AG08396 (cell line): Measurements from ENCODE around the gene FCRL6.

Source experiments
- DNase-seq: peaks from one replicate; pipeline ENCODE4 v3.0.0; 2012; ENCODE audit warnings: low spot score, mixed read lengths

FCRL6 gene, protein sequence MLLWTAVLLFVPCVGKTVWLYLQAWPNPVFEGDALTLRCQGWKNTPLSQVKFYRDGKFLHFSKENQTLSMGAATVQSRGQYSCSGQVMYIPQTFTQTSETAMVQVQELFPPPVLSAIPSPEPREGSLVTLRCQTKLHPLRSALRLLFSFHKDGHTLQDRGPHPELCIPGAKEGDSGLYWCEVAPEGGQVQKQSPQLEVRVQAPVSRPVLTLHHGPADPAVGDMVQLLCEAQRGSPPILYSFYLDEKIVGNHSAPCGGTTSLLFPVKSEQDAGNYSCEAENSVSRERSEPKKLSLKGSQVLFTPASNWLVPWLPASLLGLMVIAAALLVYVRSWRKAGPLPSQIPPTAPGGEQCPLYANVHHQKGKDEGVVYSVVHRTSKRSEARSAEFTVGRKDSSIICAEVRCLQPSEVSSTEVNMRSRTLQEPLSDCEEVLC

DNA sequence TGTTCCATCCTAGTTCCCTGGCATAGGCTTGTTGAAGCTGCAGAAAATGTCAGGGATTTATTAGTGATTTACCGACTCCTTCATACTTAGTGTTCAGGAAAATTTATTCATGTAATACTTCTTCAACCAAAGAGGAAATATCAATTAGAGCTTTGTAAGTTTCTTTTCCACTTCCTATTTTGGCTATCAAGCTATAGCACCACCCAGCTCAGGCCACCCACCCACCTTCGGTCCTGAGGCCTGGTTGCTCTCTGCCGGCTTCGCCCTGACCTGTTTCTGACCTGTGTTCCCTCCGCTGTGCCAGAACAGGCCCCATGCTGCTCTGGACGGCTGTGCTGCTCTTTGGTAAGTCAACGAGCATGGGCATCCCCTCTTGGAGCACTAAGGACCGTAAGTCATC, at the start of gene FCRL6:
TSS of gene FCRL6 (plus strand) at position 250 of the 400 bp plus-strand sequence. CDS start at position 315, 65 bp downstream.
- no peak for DNase-seq

DNA sequence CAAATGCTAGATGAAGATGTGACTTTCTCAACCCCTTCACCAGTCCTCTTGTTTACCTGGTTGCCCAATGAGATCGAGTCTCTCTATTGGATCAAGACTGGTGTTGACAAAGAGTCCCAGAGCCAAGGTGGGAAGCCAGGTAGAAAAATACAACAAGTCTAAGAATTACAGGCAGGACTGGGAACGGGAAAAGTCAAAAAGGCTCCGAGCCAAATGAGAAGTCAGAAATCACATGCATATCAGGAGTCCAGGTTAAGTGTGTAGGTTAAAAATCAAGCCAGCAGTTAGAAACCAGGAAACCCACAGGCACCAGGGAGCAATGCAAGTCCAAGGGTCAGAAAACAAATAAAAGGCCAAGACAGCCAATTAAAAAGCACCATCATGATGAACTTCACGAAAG, 48.8 kb upstream of the FCRL6 start:
- DNase-seq: no peak

DNA sequence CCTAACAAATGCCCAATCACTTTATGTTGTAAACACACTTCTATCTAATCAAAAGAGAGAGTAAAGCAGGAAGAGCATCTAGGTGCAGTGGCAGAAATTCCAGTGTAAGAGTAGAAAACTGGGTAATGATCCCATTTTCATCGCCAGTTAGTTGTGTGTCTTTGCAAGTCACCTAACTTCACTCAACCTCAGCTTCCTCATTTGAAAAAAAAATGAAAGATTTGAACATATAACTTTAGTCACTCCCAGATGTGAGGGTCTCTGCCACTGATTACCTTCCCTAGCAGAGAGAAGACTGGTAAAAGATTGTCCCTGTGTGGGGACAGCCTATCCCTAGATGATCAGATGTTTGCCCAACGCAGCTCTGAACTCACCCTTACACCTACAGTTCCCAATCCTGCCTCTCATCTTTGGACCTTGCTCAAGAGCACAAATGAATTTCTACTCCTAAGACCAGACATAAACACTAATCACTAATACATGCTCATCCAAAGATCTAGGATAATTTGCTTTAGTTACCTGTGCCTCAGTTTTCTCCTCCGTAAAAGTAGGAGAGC, 46.6 kb upstream of the FCRL6 start:
- no peak for DNase-seq

DNA sequence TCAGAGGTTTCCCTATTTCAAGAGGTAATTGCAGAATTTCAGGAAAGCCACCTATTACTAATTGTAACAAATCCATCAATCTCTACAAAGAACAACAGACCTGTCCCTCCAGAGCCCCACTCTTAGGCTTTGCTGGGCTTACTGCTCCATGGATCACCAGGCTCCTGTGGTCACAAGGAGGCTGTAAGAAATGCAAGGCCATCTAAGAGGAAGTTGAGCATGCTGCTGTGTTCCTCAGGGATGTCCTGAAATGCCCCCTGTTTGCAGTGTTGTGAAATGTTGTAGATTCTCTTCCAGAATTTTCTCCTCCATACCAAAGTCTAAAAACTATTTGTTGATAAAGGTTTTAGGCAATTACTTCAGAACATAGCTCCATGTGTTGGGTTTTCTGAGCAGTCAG, 45.8 kb upstream of the FCRL6 start:
- no peak for DNase-seq

DNA sequence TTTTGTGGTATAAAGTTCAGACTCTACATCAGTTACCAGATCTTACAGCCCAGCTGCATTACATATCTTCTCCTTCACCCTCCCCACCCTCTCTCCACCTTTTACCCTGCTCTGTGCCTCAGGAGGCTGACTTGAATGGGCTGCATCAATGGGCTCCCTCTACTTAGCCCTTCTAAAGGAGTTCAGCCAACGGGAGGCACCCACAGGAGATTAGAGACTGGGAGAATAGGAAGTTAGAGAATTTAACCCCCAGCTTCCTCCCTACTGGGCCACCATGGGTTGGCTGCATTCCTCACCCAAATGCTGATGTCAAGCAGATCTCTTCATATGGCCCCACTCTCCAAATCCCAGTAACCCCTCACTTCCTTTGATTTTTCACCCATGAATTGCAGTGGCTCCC, 38.5 kb upstream of the FCRL6 start:
- no peak for DNase-seq

DNA sequence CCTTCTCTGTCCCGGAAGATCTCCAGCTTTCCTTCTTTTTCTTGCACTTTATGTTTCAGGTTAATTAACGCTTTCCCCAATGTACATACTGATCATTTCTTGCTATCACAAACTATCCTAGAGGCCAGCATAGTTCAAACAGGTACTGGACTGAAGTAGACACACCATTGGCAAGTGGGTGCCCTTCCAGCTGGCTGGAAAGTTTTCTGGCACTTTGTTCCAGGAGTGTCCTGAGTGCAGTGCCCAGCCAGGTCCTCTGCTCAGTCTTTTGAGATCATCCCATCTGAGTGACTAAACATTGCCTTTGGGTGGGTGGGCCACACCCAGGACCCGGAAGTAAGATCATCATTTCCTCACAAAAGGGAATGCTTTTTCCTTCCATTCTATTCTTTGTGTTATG, 36.4 kb upstream of the FCRL6 start:
- no peak for DNase-seq

DNA sequence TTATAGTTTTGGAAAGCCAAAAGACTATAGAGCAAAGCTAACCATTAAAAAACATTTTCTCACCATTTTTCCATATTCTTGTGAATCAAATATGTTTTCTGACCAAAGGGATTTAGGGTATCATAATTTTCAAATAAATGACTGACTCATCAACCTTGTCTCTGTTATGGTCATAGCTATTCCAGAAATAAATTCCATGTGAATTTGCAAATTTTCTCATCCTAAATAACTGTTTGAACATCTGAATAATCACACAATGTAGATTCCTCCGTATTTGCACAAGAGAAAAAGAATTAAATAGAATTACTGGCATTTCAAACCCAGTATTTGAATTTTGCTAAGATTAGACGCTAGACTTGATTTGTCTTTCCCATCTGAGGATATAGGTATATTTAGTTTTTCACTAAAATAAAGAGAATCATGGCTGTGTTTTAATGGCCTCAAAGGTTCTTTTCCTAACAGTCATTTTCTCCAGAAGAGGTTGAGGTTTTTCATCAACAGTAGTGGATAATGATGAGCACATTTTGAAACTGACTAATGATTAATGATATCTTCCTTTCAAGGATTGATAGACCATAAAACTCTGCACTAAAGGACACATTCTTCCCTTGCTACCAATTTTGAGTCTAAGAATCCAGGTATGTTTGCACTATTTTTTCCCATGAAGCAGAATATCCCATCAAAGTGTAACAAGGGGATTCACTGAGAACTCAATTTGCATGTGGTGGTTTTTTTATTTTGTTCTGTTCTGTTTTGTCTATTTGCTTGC, 30.8 kb upstream of the FCRL6 start:
- DNase-seq: no peak

DNA sequence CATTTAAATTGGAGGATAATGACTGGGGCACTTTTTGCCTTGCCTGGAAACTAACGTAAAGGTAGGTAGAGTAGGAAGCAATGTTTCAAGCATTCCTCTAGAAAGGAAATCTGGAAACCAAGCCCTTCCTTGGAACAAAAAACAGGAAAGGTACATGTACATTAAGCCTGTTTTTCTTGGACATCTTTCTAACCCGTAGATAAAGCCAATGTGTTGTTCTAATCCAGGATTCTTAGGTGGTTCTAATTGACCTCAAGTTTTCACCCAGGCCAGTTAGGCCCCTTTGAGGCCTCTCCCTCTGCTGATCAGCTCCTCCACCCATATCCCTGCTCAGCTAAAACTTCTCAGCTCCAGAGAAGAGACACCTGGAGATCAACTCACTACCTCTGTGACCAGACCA, 27.7 kb upstream of the FCRL6 start:
- DNase-seq: no peak

DNA sequence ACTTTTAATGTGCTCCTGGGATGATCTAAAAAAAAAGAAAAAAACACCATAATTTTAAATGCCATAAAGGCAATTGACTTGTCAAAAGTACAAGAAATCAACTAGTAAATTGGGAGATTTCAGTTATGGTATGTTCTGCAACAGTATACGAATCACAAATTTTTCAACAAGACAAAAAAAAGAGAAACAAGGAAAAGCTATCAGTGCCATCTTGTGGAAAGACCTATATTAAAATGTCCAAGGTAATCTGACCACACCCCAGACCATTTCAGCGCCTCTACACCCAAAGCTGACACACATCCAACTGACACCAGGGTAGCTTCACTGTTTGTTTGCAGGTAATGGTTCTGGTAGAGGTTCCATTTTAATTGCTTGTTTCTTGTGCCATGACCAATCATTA, 26.4 kb upstream of the FCRL6 start:
- DNase-seq: no peak

DNA sequence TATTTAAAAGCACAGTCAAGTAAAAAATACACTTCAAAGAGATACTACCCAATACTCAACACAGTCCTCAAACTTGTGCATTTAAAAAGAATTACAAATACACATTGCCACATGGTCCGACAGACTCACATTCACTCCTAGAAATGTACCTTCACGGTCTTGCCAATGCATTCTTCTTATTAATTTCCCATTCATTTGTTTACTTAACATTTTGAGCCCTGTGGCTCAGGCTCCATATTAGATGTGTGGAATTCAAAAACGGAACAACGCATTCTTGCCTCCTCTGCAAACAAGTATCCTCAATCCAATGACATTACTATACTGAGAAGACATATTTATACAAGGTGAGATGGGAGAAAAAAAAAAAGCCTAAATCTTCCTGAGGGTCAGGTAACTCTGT, 23.9 kb upstream of the FCRL6 start:
- DNase-seq: no peak

DNA sequence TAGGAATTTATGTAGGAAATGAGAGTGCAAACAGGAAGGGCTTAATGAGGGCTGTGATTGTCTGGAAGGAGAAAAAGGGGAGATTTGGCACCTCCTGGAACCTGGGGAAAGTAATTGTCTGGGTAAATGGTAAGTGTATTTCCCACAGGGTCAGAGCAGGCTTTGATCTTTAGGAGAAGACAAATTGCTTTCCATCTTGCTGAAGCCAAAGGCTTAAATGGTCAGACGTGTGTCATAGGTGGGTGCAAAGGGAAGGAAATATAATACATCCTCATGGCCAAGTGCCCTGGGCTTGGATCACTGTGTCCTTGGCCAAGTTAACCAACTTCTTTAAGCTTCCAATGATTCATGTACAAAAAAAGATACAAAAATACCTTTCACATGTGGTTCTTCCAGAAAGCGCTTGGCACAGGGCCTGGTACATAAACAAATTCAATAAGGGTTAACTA, 22.7 kb upstream of the FCRL6 start:
- DNase-seq: no peak

DNA sequence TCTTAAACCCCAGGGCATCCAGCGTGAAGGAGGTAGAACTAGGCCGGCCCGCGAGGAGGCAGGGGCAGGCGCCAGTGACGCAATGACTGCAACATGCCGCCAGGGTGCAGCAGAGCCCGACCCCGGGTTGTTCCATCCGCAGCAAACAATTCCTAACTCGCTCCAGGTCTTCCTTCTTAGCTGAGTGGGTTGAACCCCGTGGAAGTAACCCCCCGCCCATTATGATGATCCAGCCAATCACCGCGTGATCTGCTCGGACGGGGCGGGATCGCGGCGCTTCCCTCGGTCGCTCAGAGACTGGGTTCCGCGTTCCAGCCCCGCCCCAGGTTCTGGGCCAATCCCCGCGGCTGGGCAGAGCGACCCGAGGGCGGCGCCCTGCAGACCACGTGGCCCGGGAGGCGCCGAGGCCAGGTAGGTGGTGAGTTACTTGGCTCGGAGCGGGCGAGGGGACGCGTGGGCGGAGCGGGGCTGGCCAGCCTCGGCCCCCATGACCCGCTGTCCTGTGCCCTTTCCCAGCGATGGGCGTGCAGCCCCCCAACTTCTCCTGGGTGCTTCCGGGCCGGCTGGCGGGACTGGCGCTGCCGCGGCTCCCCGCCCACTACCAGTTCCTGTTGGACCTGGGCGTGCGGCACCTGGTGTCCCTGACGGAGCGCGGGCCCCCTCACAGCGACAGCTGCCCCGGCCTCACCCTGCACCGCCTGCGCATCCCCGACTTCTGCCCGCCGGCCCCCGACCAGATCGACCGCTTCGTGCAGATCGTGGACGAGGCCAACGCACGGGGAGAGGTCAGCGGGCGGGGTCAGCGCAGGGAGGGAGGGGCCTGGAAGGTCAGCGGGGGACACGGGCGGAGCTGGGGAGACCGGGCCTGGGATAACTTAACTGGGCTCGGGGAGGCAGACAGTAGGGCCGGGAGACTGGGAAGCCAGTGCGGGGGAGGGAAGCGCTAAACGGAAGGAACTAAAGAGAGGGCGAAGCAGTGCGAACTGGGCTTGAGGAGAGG, 21.3 kb upstream of the FCRL6 start, which contains the start of gene DUSP23:
TSS of gene DUSP23 (plus strand) at position 380 of the 1,000 bp plus-strand sequence. CDS start at position 519, 139 bp downstream.
- peak; percentile 99 for DNase-seq

DNA sequence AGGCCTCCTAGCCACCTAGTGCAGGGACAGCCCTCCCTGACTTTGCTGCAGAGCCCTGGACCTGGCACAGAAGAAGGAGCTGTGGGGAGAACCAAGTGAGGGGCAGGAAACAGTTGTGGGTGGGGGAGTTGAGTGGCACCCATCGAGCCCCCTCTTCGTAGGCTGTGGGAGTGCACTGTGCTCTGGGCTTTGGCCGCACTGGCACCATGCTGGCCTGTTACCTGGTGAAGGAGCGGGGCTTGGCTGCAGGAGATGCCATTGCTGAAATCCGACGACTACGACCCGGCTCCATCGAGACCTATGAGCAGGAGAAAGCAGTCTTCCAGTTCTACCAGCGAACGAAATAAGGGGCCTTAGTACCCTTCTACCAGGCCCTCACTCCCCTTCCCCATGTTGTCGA, 20.2 kb upstream of the FCRL6 start:
- no peak for DNase-seq

DNA sequence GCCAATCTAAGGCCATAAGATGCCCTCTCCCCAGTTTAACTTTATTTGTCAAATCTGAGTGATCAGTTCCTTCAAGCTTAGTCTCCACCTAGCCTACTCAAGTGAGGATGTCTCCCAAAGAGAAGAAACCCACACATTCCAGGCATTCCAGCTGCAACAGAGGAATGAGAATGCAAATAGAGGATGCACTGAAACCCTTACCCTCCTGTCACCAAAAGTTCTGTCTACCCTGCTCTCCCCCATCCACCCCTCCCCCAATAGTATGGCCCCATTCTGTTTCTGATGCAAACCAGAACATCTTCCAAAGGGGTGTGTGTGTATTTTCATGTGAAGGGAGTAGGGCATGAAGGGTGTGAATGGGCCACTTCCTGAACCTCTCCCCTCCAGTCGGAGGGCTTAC, 18.4 kb upstream of the FCRL6 start:
- no peak for DNase-seq

DNA sequence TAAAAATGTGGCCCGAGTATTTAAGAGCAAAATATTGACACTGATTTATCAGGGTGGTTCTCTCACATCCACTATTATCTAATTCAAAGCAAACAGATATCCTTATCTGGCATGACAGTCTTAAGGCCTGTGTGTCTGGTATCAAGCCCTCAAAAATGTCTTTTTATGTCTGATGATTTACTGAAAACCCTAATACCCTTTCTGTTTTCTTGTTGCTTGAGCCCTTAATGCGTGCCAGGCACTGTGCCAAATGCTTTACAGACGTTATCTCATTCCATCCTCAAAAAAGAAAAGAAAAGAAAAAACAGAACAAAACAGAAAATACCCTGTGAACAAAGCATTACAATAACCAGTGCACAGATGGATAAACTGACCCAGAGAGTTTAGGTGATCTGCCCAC, 15.7 kb upstream of the FCRL6 start:
- DNase-seq: no peak

DNA sequence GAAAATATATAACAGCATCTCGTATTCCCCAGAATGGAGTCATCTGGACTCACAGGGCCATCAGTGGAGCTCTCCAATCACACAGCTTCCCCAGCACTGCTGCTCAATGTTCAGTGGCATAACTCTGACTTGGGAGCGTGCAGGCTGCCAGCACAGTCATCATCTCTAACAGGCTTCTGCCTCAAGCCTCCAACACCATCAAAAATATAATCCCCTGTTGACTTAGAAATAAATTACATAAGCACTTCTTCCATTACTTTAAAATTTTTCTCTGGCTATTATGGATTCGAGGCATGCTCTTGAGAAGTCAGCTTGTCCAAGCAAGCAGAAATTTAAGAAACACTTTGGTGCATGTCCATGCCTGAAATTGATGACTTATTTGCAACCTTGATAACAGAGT, 15.2 kb upstream of the FCRL6 start:
- DNase-seq: peak; percentile 36

DNA sequence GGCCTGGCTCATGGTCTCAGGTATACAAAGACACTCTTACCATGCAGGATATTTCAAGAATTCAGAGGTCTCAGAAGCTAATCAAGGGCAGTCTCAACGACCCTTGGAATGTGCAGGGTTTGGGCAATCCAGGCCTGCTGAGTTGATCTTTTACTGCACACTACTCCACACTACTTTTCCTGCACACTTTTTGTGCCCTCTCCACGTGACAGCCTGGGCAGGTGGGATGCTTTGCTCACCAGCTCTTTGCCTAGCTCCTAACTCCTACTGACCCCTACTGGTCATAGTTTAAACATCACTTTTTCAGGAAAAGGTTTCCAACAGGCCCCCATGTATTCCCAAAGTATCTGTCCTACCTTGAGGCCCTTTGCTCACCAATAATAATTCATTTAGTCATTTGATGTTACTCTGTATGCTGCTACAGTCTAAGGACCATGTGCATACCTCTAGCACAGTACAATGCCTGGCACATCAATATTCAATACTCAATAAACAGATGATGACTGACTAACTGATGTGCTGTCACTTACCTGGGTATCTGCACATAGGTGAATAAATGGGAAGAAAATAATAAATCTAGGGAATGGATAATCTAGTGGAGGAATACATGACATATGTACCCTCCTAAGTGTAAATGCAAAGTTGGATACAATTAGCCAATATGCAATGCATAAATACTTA, 11.8 kb upstream of the FCRL6 start:
- peak; percentile 39 for DNase-seq

DNA sequence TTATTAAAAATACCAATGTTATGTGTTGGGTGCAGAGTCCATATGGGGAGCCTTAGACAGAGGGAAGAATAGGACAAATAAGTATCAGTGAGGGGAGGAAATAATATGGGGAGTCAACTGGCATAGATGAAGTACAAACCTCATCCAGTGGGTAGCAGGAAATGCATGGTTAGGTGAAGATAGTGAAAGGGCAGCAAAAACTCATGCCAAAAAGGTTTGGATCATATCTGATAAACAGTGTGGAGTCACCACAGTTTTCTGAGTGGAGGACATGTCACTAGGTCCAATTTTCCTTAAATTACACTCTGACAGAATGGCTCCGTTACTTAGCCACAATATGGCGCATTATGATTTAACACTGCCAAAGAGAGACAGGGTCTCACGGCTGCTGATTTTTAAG, 11.1 kb upstream of the FCRL6 start:
- no peak for DNase-seq

DNA sequence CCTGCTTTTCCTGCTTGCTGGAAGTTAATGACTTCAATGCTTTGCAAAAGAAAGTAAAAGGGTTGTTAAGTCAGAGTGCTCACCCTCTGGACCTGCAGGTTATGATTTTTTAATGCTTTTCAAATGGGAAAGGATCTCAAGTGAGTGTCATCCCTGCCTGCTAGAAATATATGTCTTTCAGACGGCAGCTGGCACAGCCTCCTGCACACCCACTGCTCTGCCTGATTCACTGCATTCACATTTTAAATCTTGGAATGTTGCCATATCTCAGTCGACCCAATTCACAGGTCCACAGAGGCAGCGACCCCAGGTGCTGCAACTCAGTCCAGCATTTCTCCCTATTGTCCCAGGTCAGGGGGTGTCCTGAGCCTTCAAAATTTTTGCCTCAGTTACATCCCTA, 10.7 kb upstream of the FCRL6 start:
- no peak for DNase-seq

DNA sequence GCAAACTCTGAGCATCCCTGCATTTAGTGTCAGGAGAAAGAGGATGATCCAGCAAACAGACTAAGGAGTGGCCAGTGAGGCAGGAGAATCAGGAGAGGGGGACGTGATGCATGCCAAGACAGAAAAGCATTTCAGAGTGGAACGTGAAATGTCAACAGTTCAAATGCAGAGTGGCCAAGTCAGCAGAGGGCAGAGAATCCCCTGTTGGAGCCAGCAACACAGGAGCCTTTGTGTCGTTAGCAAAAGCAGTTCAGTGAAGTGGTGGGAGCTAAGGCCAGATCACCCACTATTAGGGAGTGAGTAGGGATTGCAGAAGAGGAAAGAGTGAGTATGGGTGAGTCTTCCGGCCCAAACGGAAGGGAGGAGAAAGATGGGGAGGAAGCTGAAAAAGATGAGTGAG, 6.6 kb upstream of the FCRL6 start:
- no peak for DNase-seq

DNA sequence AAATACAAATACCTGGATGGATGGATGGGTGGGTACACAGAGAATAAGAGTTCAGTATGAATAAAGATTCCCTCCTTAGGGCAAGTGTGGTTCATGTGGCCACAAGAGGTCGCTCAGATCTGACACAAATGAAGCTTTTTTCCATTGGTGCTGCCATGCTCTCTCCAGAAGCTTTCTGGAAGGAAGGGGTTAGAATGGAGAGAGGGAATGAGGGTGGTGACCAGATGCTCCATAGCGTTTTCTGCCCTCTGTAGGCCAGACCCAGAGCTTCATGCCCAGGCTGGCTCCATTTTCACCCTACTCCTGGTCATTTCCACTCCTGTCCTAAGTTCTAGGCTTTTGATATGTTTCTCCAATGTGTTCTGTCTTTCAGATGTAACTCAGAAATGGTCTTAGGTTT, 3.3 kb upstream of the FCRL6 start:
- DNase-seq: peak; percentile 81
